Sciatic nerve (tissue), 2 donors: ENCODE data around the gene OLFML2A. TPM values are rescaled to one million over a fixed set of nuclear protein-coding genes. Genes with fewer than 3 reads are reported as not detected.

Experiments
- ATAC-seq: fragments of 200-7000 bp; cut with Tn5 transposase; one replicate; pipeline ENCODE4 v1.9.1; 2020; ENCODE audit warnings: mild to moderate bottlenecking, moderate library complexity
- DNase-seq: peaks from one replicate; pipeline ENCODE4 v3.0.0-alpha.2; 2020; ENCODE audit warnings: low spot score
- intact Hi-C: fragments of 100-400 bp; cut with DNase I; formaldehyde crosslinking; loops from one replicate; pipeline ENCODE4 v1.14.2; 2022
- total RNA-seq: library from RNA; stranded (reverse); fragmentation: NEBNext Ultra II Directional; extraction: Animal tissue kit (Norgen Biotek cat#: 25700); gene quantifications from one replicate; pipeline ENCODE4 v1.2.1, GENCODE V29; 2021
- donor health status: DM: no; HTN: no; CAD: no.
- donor health status: DM: no; HTN: no; CAD: no.

Gene OLFML2A
- total RNA-seq, 1 donor from 2014 or later = 110 TPM

- ATAC-seq = no peak
- intact Hi-C loops = no loop called here
- DNase-seq = no peak
These were observed 81.6 kb downstream of the OLFML2A start for GRCh38 chr9:124858330-124859046.

- DNase-seq = no peak
- ATAC-seq = no peak
- intact Hi-C loops = no loop called here
These were observed 83.1 kb downstream of the OLFML2A start for GRCh38 chr9:124859803-124860581.

GRCh38 chr9:124860582-124861341 is 83.8 kb downstream of the OLFML2A start:
- no peak for ATAC-seq
- DNase-seq = no peak
- intact Hi-C loops = no loop called here

GRCh38 chr9:124861342-124862229 is 84.7 kb downstream of the OLFML2A start, which contains the start of the genes ARPC5L and RPL35:
ARPC5L (plus strand) TSS chr9:124862130; CDS start chr9:124869291, 7,161 bp downstream.
RPL35 (minus strand) TSS chr9:124861957; CDS start chr9:124861912, 45 bp downstream.
- DNase-seq (peak; percentile 98), ATAC-seq (peak; percentile 98)
- intact Hi-C loops = no loop called here

- intact Hi-C loops = no loop called here
- no peak for ATAC-seq
These were observed 86.5 kb downstream of the OLFML2A start for GRCh38 chr9:124863371-124863871.

More at GRCh38 chr9:124863371-124863871, 86.5 kb downstream of the OLFML2A start:
- no peak for DNase-seq

Other genes with a start within 250 kb of the OLFML2A start
- gene NR6A1, start 5.8 kb upstream of the OLFML2A start, total RNA-seq = 3.3 TPM
- not detected for gene WDR38, start 76.3 kb downstream of the OLFML2A start, total RNA-seq
- 855 TPM for gene RPL35, start 84.8 kb downstream of the OLFML2A start, total RNA-seq
- 21.7 TPM for gene ARPC5L, start 85.0 kb downstream of the OLFML2A start, total RNA-seq
- 31.9 TPM for gene GOLGA1, start 163.9 kb downstream of the OLFML2A start, total RNA-seq